Keratinocyte (primary cell): ENCODE data around the gene GPX7. TPM values are rescaled to one million over a fixed set of nuclear protein-coding genes. Genes with fewer than 3 reads are reported as not detected.

Experiments used
- DNase-seq: peaks from one replicate; pipeline ENCODE4 v3.0.0-alpha.2; 2011; ENCODE audit warnings: low read depth, missing footprints, low spot score
- FAIRE-seq: peaks from 2 replicates; lab custom pipeline; 2011; peaks lifted over from hg19 to GRCh38; lab: Jason Lieb, UNC
- H2AFZ ChIP-seq: 2 replicates; pipeline ENCODE4 v1.6.0; 2012; ENCODE audit warnings: low read length, control low read depth, inconsistent platforms; ENCODE audit not compliant: control insufficient read depth
- H3K27ac ChIP-seq: 2 replicates; pipeline ENCODE4 v1.5.1; 2011; ENCODE audit warnings: low read length; ENCODE audit not compliant: control insufficient read depth, insufficient read depth
- H3K27me3 ChIP-seq: 3 replicates; pipeline ENCODE4 v1.6.0; 2011; ENCODE audit warnings: low read length; ENCODE audit not compliant: control insufficient read depth, insufficient read depth; ENCODE audit errors: extremely low read depth
- H3K36me3 ChIP-seq, 2 experiments: 2 replicates in 1 of 2; 3 replicates in 1 of 2; pipeline ENCODE4 v1.5.1; 2011; ENCODE audit warnings: low read length in 2 of 2, mild to moderate bottlenecking in 1 of 2; ENCODE audit not compliant: control insufficient read depth in 2 of 2, insufficient read depth in 2 of 2; ENCODE audit errors: extremely low read depth in 1 of 2
- H3K4me1 ChIP-seq: 3 replicates; pipeline ENCODE4 v1.5.1; 2011; ENCODE audit warnings: low read length; ENCODE audit not compliant: control insufficient read depth, insufficient read depth; ENCODE audit errors: extremely low read depth
- H3K4me2 ChIP-seq: 3 replicates; pipeline ENCODE4 v1.6.0; 2011; ENCODE audit warnings: low read depth, low read length; ENCODE audit not compliant: control insufficient read depth, insufficient read depth; ENCODE audit errors: extremely low read depth
- H3K4me3 ChIP-seq, 3 experiments: fragments of 200-600 bp in 1 of 3; sonication (generic) in 1 of 3; 2 replicates in 2 of 3; 3 replicates in 1 of 3; pipeline ENCODE4 v1.5.1; 2011 to 2016; ENCODE audit warnings: low read length in 3 of 3, mild to moderate bottlenecking in 3 of 3, control low read depth in 2 of 3, inconsistent platforms in 1 of 3, low read depth in 1 of 3, mixed read lengths in 1 of 3, mixed run types in 1 of 3, moderate library complexity in 1 of 3; ENCODE audit not compliant: control insufficient read depth in 2 of 3, insufficient read depth in 2 of 3; ENCODE audit errors: extremely low read depth in 1 of 3
- H3K79me2 ChIP-seq: 2 replicates; pipeline ENCODE4 v1.6.0; 2012; ENCODE audit warnings: low read length; ENCODE audit not compliant: control insufficient read depth, insufficient read depth
- H3K9ac ChIP-seq: 3 replicates; pipeline ENCODE4 v1.6.0; 2011; ENCODE audit warnings: low read length; ENCODE audit not compliant: control insufficient read depth, insufficient read depth; ENCODE audit errors: extremely low read depth
- H3K9me1 ChIP-seq: 3 replicates; pipeline ENCODE4 v1.6.0; 2011; ENCODE audit warnings: low read length; ENCODE audit not compliant: control insufficient read depth, insufficient read depth; ENCODE audit errors: extremely low read depth
- H3K9me3 ChIP-seq: 2 replicates; pipeline ENCODE4 v1.5.1; 2012; ENCODE audit warnings: low read depth, low read length; ENCODE audit not compliant: control insufficient read depth
- H4K20me1 ChIP-seq: 3 replicates; pipeline ENCODE4 v1.6.0; 2011; ENCODE audit warnings: low read length; ENCODE audit not compliant: control insufficient read depth, insufficient read depth; ENCODE audit errors: extremely low read depth
- CTCF ChIP-seq, 3 experiments: IDR thresholded peaks in 1 of 3; conservative IDR thresholded peaks in 1 of 3; optimal IDR thresholded peaks in 1 of 3; 2 replicates in 2 of 3; 3 replicates in 1 of 3; pipeline versions ENCODE3 to v1.5.1; 2011; ENCODE audit warnings: low read length in 3 of 3, mild to moderate bottlenecking in 3 of 3, moderate library complexity in 2 of 3, control low read depth in 1 of 3, inconsistent platforms in 1 of 3; ENCODE audit not compliant: insufficient read depth in 2 of 3; ENCODE audit errors: extremely low read depth in 1 of 3
- EZH2 ChIP-seq: IDR thresholded peaks from one replicate; pipeline ENCODE4 v1.6.1; 2012; ENCODE audit warnings: inconsistent platforms, mild to moderate bottlenecking, low read length, moderate library complexity
- dilution Hi-C: fragments of 300-500 bp; cut with MboI; formaldehyde crosslinking; loops from one replicate; pipeline ENCODE4 v1.7.0; 2020; ENCODE audit warnings: low sequenced_read_pairs; ENCODE audit not compliant: extremely low pct_ligation_motif_present
- polyA plus RNA-seq, 5 experiments: library from polyadenylated mRNA; depleted of rRNA in 3 of 5; stranded (reverse) in 3 of 5; stranded (forward) in 1 of 5; unstranded in 1 of 5; fragments of >200 nt; gene quantifications; 1 replicate in 1 of 5; 2 replicates in 3 of 5; 3 replicates in 1 of 5; pipeline versions ENCODE4 v1.2.1 to v1.2.3, GENCODE V29; 2011 to 2012; ENCODE audit warnings: missing spikeins in 2 of 5, low read depth in 1 of 5, low replicate concordance in 1 of 5

Gene GPX7
- polyA plus RNA-seq, 1 donor (not counting 4 experiments of a cell fraction or from before 2014, with no cell fraction given): 0.49 TPM

- Histone ChIP-seq H3K9me1 (no peaks in the 10 kb centered on the region), H3K79me2 (no peaks in the 10 kb centered on the region), H3K4me3 (no peak overlapping the region), H3K4me1 (no peaks in the 10 kb centered on the region), H3K9me3 (no peaks in the 10 kb centered on the region), H2AFZ (no peak overlapping the region), H4K20me1 (no peaks in the 10 kb centered on the region), H3K36me3 (no peaks in the 10 kb centered on the region), H3K9ac (no peak overlapping the region), H3K27ac (no peak overlapping the region), H3K27me3 (peaks cover 26% of the 10 kb centered on the region), H3K4me2 (no peak overlapping the region)
- dilution Hi-C loops: no loop called here
- FAIRE-seq (no peak), DNase-seq (no peak)
- TF ChIP-seq EZH2 (no peak), CTCF (optimal IDR thresholded peaks at IDR 0.05 in 1 of 3, IDR thresholded peaks at IDR 0.05 in 1 of 3, conservative IDR thresholded peaks at IDR 0.05 in 1 of 3; ENCODE audit: extremely low read depth in 1 of 3, insufficient read depth in 2 of 3, low read length in 3 of 3) (no peak)
Observed at GRCh38 chr1:52629667-52630066, 27.5 kb downstream of the GPX7 start.

- Histone ChIP-seq H3K4me3 (no peak overlapping the region), H3K9me3 (no peaks in the 10 kb centered on the region), H4K20me1 (no peaks in the 10 kb centered on the region), H2AFZ (no peak overlapping the region), H3K4me1 (peaks cover 5% of the 10 kb centered on the region), H3K9me1 (peaks cover 2% of the 10 kb centered on the region), H3K36me3 (no peaks in the 10 kb centered on the region), H3K27me3 (peaks cover 26% of the 10 kb centered on the region), H3K79me2 (no peaks in the 10 kb centered on the region), H3K9ac (no peak overlapping the region), H3K27ac (no peak overlapping the region), H3K4me2 (no peak overlapping the region)
- FAIRE-seq: no peak
- dilution Hi-C loops: no loop called here
- TF ChIP-seq EZH2: no peak
- no peak for TF ChIP-seq CTCF (optimal IDR thresholded peaks at IDR 0.05 in 1 of 3, IDR thresholded peaks at IDR 0.05 in 1 of 3, conservative IDR thresholded peaks at IDR 0.05 in 1 of 3; ENCODE audit: extremely low read depth in 1 of 3, insufficient read depth in 2 of 3, low read length in 3 of 3)
- no peak for DNase-seq
Observed at GRCh38 chr1:52631759-52632331, 29.7 kb downstream of the GPX7 start.
